ENCODE data around the gene RNU1-1.
"Not testable (repeated sequence)": the region's sequence is repeated elsewhere in the genome, so short reads cannot be mapped to it uniquely, and the experiment has no call there.

DNA sequence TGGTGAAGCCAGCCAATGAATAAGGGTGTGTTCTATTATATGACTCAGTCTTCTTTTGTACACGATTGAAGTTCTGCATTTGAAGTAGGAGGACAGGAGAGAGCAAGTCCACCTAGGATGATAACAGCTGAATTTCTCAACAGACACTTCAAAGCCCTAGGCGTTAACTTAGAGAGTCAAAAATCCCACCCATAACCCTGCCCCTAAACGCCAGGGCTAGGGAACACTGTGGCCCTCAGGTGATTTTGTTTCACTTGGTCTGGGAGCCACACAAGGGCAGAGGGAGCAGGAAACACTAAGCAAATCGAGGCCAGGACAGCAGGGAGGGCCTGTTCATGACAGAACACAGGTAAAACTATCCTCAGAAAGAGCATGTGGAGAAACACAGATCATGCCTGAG is 47.0 kb upstream of the RNU1-1 start:
- not testable (repeated sequence) for TF ChIP-seq SPI1 (IDR thresholded peaks at IDR 0.05; ENCODE audit: borderline replicate concordance, low read depth); POLR2AphosphoS5 (IDR thresholded peaks at IDR 0.05; ENCODE audit: low read depth)
- TF ChIP-seq, protein P1, sequence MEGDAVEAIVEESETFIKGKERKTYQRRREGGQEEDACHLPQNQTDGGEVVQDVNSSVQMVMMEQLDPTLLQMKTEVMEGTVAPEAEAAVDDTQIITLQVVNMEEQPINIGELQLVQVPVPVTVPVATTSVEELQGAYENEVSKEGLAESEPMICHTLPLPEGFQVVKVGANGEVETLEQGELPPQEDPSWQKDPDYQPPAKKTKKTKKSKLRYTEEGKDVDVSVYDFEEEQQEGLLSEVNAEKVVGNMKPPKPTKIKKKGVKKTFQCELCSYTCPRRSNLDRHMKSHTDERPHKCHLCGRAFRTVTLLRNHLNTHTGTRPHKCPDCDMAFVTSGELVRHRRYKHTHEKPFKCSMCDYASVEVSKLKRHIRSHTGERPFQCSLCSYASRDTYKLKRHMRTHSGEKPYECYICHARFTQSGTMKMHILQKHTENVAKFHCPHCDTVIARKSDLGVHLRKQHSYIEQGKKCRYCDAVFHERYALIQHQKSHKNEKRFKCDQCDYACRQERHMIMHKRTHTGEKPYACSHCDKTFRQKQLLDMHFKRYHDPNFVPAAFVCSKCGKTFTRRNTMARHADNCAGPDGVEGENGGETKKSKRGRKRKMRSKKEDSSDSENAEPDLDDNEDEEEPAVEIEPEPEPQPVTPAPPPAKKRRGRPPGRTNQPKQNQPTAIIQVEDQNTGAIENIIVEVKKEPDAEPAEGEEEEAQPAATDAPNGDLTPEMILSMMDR (IDR thresholded peaks at IDR 0.05; ENCODE audit: insufficient read depth, low read length): not testable (repeated sequence)
- TF ChIP-seq, protein P2, sequence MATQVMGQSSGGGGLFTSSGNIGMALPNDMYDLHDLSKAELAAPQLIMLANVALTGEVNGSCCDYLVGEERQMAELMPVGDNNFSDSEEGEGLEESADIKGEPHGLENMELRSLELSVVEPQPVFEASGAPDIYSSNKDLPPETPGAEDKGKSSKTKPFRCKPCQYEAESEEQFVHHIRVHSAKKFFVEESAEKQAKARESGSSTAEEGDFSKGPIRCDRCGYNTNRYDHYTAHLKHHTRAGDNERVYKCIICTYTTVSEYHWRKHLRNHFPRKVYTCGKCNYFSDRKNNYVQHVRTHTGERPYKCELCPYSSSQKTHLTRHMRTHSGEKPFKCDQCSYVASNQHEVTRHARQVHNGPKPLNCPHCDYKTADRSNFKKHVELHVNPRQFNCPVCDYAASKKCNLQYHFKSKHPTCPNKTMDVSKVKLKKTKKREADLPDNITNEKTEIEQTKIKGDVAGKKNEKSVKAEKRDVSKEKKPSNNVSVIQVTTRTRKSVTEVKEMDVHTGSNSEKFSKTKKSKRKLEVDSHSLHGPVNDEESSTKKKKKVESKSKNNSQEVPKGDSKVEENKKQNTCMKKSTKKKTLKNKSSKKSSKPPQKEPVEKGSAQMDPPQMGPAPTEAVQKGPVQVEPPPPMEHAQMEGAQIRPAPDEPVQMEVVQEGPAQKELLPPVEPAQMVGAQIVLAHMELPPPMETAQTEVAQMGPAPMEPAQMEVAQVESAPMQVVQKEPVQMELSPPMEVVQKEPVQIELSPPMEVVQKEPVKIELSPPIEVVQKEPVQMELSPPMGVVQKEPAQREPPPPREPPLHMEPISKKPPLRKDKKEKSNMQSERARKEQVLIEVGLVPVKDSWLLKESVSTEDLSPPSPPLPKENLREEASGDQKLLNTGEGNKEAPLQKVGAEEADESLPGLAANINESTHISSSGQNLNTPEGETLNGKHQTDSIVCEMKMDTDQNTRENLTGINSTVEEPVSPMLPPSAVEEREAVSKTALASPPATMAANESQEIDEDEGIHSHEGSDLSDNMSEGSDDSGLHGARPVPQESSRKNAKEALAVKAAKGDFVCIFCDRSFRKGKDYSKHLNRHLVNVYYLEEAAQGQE (IDR thresholded peaks at IDR 0.05; ENCODE audit: insufficient replicate concordance, low read depth): not testable (repeated sequence)

Data from HL-60 (cell line).